ENCODE data around the gene HAPLN1.

- TF ChIP-seq CTCF (IDR thresholded peaks at IDR 0.05; ENCODE audit: control extremely low read depth in 1 of 3, insufficient read depth in 1 of 3, low read depth in 1 of 3, low read length in 3 of 3) (no peak), EGR1 (IDR thresholded peaks at IDR 0.05; ENCODE audit: borderline replicate concordance, low read depth, low read length) (no peak), POLR2A (IDR thresholded peaks at IDR 0.05; ENCODE audit: control extremely low read depth in 1 of 2, low read depth in 2 of 2, low read length in 2 of 2) (no peak), HDAC2 (IDR thresholded peaks at IDR 0.05; ENCODE audit: borderline replicate concordance in 1 of 2, low read depth in 2 of 2, low read length in 2 of 2) (no peak), NRF1 (IDR thresholded peaks at IDR 0.05; ENCODE audit: low read depth, low read length) (no peak), POLR2AphosphoS5 (IDR thresholded peaks at IDR 0.05; ENCODE audit: low read depth, low read length) (no peak)
Measured at GRCh38 chr5:83683836-83684235, 36.8 kb downstream of the HAPLN1 start.
